GM23338 (cell line): ENCODE measurements around the gene CYB5D1. TPM values are rescaled to one million over a fixed set of nuclear protein-coding genes. Genes with fewer than 3 reads are reported as not detected.

Experiments
- ATAC-seq: fragments of 200-7000 bp; cut with Tn5 transposase; 3 replicates; pipeline ENCODE4 v1.9.1; 2020
- DNase-seq: peaks from one replicate; pipeline ENCODE4 v3.0.0-alpha.2; 2015; ENCODE audit warnings: low spot score
- H2AFZ ChIP-seq: fragments of 200-600 bp; sonication (generic); 2 replicates; pipeline ENCODE4 v1.8.0; 2016; ENCODE audit warnings: antibody characterized with exemption, mild to moderate bottlenecking, moderate library complexity
- H3F3A ChIP-seq: fragments of 200-600 bp; sonication (generic); replicated peaks from 2 replicates; pipeline ENCODE4 v1.8.0; 2017; ENCODE audit warnings: antibody characterized with exemption, mixed run types, low read depth
- H3K27ac ChIP-seq: fragments of 200-600 bp; sonication (generic); 2 replicates; pipeline ENCODE4 v1.6.1; 2016; ENCODE audit warnings: low read depth
- H3K27me3 ChIP-seq: fragments of 200-600 bp; sonication (generic); 2 replicates; pipeline ENCODE4 v1.8.0; 2016; ENCODE audit warnings: mild to moderate bottlenecking, mixed run types, moderate library complexity; ENCODE audit not compliant: insufficient read depth
- H3K36me3 ChIP-seq: fragments of 200-600 bp; sonication (generic); 2 replicates; pipeline ENCODE4 v1.8.0; 2016; ENCODE audit warnings: mild to moderate bottlenecking; ENCODE audit not compliant: insufficient read depth
- H3K4me1 ChIP-seq: fragments of 200-600 bp; sonication (generic); 2 replicates; pipeline ENCODE4 v1.8.0; 2016; ENCODE audit warnings: mild to moderate bottlenecking, moderate library complexity; ENCODE audit not compliant: insufficient read depth
- H3K4me2 ChIP-seq: fragments of 200-600 bp; sonication (generic); 2 replicates; pipeline ENCODE4 v1.7.1; 2017; ENCODE audit warnings: mixed run types
- H3K4me3 ChIP-seq: fragments of 200-600 bp; sonication (generic); 2 replicates; pipeline ENCODE4 v1.6.1; 2016; ENCODE audit warnings: mixed run types
- H3K79me2 ChIP-seq: fragments of 200-600 bp; sonication (generic); replicated peaks from 2 replicates; pipeline ENCODE4 v1.8.0; 2017; ENCODE audit warnings: mild to moderate bottlenecking; ENCODE audit not compliant: insufficient read depth
- H3K9me2 ChIP-seq: fragments of 200-600 bp; sonication (generic); 2 replicates; pipeline ENCODE4 v1.8.0; 2017; ENCODE audit not compliant: insufficient read depth
- H4K20me1 ChIP-seq: fragments of 200-600 bp; sonication (generic); replicated peaks from 2 replicates; pipeline ENCODE4 v1.8.0; 2017; ENCODE audit warnings: mild to moderate bottlenecking; ENCODE audit not compliant: insufficient read depth
- H3K27ac Mint-ChIP-seq: 2 replicates; pipeline ENCODE4 v1.8.0; 2020; ENCODE audit warnings: inconsistent platforms, mild to moderate bottlenecking, moderate library complexity, mixed read lengths
- H3K27me3 Mint-ChIP-seq: 3 replicates; pipeline ENCODE4 v1.8.0; 2022; ENCODE audit warnings: low read depth, mild to moderate bottlenecking, moderate library complexity, mixed read lengths, inconsistent platforms; ENCODE audit not compliant: insufficient read depth, poor library complexity
- H3K36me3 Mint-ChIP-seq: 3 replicates; pipeline ENCODE4 v1.8.0; 2021; ENCODE audit warnings: low read depth, mild to moderate bottlenecking, inconsistent platforms, moderate library complexity, mixed read lengths
- H3K4me1 Mint-ChIP-seq: 3 replicates; pipeline ENCODE4 v1.8.0; 2020; ENCODE audit warnings: mild to moderate bottlenecking, inconsistent platforms, mixed read lengths
- H3K4me3 Mint-ChIP-seq: 3 replicates; pipeline ENCODE4 v1.8.0; 2021; ENCODE audit warnings: moderate library complexity, mild to moderate bottlenecking, inconsistent platforms, mixed read lengths
- H3K9me3 Mint-ChIP-seq: 3 replicates; pipeline ENCODE4 v1.8.0; 2020; ENCODE audit warnings: moderate library complexity, mild to moderate bottlenecking, inconsistent platforms, mixed read lengths
- CREB1 ChIP-seq: fragments of 250-450 bp; sonication (Bioruptor Pico); IDR thresholded peaks from 2 replicates; pipeline ENCODE4 v1.5.0; 2020; ENCODE audit warnings: low read depth, mild to moderate bottlenecking, moderate library complexity
- EZH2 ChIP-seq: fragments of 200-600 bp; sonication (generic); IDR thresholded peaks from one replicate; pipeline ENCODE4 v1.8.0; 2017; ENCODE audit warnings: antibody characterized with exemption, mild to moderate bottlenecking, low read depth; ENCODE audit not compliant: unreplicated experiment
- JUNB ChIP-seq: IDR thresholded peaks from one replicate; pipeline ENCODE4 v1.6.1; 2016; ENCODE audit warnings: antibody characterized with exemption; ENCODE audit not compliant: unreplicated experiment
- NANOG ChIP-seq: IDR thresholded peaks from 2 replicates; pipeline ENCODE4 v1.6.1; 2016; ENCODE audit warnings: antibody characterized with exemption, borderline replicate concordance
- POLR2AphosphoS5 ChIP-seq: IDR thresholded peaks from 2 replicates; pipeline ENCODE4 v1.6.1; 2016; ENCODE audit warnings: antibody characterized with exemption, low read depth
- STAT1 ChIP-seq: IDR thresholded peaks from one replicate; pipeline ENCODE4 v1.6.1; 2016; ENCODE audit warnings: antibody characterized with exemption; ENCODE audit not compliant: unreplicated experiment
- ZNF114 ChIP-seq: fragments of 250-450 bp; sonication (Bioruptor Pico); IDR thresholded peaks from 2 replicates; pipeline ENCODE4 v1.5.0; 2020; ENCODE audit warnings: mild to moderate bottlenecking, moderate library complexity
- ZNF331 ChIP-seq: fragments of 250-450 bp; sonication (Bioruptor Pico); IDR thresholded peaks from 2 replicates; pipeline ENCODE4 v1.5.0; 2020; ENCODE audit warnings: low read depth, mild to moderate bottlenecking, moderate library complexity
- polyA plus RNA-seq: library from polyadenylated mRNA; unstranded; fragments of >200 nt; fragmentation: Nextera tagmentation; extraction: Ambion mirVana; gene quantifications from 2 replicates; pipeline ENCODE4 v1.2.1, GENCODE V29; 2016
- total RNA-seq: library from RNA; depleted of rRNA; stranded (reverse); fragments of >200 nt; shearing (Covaris generic); gene quantifications from 2 replicates; pipeline ENCODE4 v1.2.3, GENCODE V29; 2014
- TF ChIP-seq, protein P1 (sequence below), 2 experiments: fragments of 200-600 bp in 1 of 2; sonication (generic) in 1 of 2; conservative IDR thresholded peaks; 2 replicates each; pipeline versions ENCODE4 v1.5.1 to v1.6.1; 2016 to 2017; ENCODE audit warnings: antibody characterized with exemption in 2 of 2, low read depth in 2 of 2, mild to moderate bottlenecking in 2 of 2, moderate library complexity in 1 of 2
- TF ChIP-seq, protein P2 (sequence below): IDR thresholded peaks from 2 replicates; pipeline ENCODE4 v1.6.1; 2016; ENCODE audit warnings: antibody characterized with exemption
- TF ChIP-seq, protein P3 (sequence below): fragments of 250-450 bp; sonication (Bioruptor Pico); IDR thresholded peaks from 2 replicates; pipeline ENCODE4 v1.5.0; 2020; ENCODE audit warnings: mild to moderate bottlenecking, moderate library complexity
- TF ChIP-seq, protein P4 (sequence below): IDR thresholded peaks from one replicate; pipeline ENCODE4 v1.6.1; 2018; ENCODE audit warnings: antibody characterized with exemption; ENCODE audit not compliant: unreplicated experiment

CYB5D1 gene
- total and polyA plus RNA-seq, 2 experiments from 2014 or later, result 3.5 to 8.4 TPM

DNA sequence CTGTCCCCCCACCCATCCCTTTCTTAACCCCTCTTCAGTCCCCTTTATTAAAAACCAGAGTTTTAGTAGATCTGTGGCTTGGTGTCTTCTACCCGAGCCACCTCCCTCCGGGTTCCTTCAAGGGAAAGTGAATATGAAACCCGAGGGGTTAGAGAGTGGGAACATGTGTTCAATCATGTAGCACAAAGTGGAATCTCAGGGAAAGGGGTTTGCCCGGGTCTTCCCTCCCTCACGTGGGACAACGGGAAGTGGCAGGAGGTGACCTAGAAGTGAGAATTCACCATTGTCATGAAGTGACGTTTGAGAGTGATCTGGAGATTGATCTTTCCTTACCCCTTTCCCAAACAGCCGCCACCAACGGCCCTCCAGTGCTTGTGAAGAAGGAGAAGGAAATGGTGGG, 53.3 kb downstream of the CYB5D1 start:
- H3K79me2 ChIP-seq, result no peaks in the 10 kb centered on the region
- no peak overlapping the region for H3K4me3 Mint-ChIP-seq
- peaks cover 21% of the 10 kb centered on the region for H3K27me3 ChIP-seq
- H4K20me1 ChIP-seq, result no peaks in the 10 kb centered on the region; the same call in 1 of the 2 replicates
- ATAC-seq (no peak), DNase-seq (no peak)
- peaks cover 8% of the 10 kb centered on the region for H3K4me1 Mint-ChIP-seq
- H3K4me1 ChIP-seq, result no peaks in the 10 kb centered on the region
- H3K27ac ChIP-seq, result no peak overlapping the region
- H3K9me3 Mint-ChIP-seq, result no peaks in the 10 kb centered on the region; the same call in 2 of the 3 replicates
- H3K36me3 ChIP-seq, result no peaks in the 10 kb centered on the region
- no peaks in the 10 kb centered on the region; the same call in 2 of the 3 replicates for H3K36me3 Mint-ChIP-seq
- TF ChIP-seq, protein P1, sequence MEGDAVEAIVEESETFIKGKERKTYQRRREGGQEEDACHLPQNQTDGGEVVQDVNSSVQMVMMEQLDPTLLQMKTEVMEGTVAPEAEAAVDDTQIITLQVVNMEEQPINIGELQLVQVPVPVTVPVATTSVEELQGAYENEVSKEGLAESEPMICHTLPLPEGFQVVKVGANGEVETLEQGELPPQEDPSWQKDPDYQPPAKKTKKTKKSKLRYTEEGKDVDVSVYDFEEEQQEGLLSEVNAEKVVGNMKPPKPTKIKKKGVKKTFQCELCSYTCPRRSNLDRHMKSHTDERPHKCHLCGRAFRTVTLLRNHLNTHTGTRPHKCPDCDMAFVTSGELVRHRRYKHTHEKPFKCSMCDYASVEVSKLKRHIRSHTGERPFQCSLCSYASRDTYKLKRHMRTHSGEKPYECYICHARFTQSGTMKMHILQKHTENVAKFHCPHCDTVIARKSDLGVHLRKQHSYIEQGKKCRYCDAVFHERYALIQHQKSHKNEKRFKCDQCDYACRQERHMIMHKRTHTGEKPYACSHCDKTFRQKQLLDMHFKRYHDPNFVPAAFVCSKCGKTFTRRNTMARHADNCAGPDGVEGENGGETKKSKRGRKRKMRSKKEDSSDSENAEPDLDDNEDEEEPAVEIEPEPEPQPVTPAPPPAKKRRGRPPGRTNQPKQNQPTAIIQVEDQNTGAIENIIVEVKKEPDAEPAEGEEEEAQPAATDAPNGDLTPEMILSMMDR (conservative IDR thresholded peaks at IDR 0.05; ENCODE audit: low read depth in 2 of 2), result no peak
- TF ChIP-seq, protein P2, sequence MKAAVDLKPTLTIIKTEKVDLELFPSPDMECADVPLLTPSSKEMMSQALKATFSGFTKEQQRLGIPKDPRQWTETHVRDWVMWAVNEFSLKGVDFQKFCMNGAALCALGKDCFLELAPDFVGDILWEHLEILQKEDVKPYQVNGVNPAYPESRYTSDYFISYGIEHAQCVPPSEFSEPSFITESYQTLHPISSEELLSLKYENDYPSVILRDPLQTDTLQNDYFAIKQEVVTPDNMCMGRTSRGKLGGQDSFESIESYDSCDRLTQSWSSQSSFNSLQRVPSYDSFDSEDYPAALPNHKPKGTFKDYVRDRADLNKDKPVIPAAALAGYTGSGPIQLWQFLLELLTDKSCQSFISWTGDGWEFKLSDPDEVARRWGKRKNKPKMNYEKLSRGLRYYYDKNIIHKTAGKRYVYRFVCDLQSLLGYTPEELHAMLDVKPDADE, result no peak
- TF ChIP-seq ZNF331 (CRISPR knock-in tag) (no peak), STAT1 (no peak), EZH2 (no peak), NANOG (no peak), POLR2AphosphoS5 (no peak), CREB1 (no peak), ZNF114 (CRISPR knock-in tag) (no peak), JUNB (no peak)
- TF ChIP-seq, protein P3, sequence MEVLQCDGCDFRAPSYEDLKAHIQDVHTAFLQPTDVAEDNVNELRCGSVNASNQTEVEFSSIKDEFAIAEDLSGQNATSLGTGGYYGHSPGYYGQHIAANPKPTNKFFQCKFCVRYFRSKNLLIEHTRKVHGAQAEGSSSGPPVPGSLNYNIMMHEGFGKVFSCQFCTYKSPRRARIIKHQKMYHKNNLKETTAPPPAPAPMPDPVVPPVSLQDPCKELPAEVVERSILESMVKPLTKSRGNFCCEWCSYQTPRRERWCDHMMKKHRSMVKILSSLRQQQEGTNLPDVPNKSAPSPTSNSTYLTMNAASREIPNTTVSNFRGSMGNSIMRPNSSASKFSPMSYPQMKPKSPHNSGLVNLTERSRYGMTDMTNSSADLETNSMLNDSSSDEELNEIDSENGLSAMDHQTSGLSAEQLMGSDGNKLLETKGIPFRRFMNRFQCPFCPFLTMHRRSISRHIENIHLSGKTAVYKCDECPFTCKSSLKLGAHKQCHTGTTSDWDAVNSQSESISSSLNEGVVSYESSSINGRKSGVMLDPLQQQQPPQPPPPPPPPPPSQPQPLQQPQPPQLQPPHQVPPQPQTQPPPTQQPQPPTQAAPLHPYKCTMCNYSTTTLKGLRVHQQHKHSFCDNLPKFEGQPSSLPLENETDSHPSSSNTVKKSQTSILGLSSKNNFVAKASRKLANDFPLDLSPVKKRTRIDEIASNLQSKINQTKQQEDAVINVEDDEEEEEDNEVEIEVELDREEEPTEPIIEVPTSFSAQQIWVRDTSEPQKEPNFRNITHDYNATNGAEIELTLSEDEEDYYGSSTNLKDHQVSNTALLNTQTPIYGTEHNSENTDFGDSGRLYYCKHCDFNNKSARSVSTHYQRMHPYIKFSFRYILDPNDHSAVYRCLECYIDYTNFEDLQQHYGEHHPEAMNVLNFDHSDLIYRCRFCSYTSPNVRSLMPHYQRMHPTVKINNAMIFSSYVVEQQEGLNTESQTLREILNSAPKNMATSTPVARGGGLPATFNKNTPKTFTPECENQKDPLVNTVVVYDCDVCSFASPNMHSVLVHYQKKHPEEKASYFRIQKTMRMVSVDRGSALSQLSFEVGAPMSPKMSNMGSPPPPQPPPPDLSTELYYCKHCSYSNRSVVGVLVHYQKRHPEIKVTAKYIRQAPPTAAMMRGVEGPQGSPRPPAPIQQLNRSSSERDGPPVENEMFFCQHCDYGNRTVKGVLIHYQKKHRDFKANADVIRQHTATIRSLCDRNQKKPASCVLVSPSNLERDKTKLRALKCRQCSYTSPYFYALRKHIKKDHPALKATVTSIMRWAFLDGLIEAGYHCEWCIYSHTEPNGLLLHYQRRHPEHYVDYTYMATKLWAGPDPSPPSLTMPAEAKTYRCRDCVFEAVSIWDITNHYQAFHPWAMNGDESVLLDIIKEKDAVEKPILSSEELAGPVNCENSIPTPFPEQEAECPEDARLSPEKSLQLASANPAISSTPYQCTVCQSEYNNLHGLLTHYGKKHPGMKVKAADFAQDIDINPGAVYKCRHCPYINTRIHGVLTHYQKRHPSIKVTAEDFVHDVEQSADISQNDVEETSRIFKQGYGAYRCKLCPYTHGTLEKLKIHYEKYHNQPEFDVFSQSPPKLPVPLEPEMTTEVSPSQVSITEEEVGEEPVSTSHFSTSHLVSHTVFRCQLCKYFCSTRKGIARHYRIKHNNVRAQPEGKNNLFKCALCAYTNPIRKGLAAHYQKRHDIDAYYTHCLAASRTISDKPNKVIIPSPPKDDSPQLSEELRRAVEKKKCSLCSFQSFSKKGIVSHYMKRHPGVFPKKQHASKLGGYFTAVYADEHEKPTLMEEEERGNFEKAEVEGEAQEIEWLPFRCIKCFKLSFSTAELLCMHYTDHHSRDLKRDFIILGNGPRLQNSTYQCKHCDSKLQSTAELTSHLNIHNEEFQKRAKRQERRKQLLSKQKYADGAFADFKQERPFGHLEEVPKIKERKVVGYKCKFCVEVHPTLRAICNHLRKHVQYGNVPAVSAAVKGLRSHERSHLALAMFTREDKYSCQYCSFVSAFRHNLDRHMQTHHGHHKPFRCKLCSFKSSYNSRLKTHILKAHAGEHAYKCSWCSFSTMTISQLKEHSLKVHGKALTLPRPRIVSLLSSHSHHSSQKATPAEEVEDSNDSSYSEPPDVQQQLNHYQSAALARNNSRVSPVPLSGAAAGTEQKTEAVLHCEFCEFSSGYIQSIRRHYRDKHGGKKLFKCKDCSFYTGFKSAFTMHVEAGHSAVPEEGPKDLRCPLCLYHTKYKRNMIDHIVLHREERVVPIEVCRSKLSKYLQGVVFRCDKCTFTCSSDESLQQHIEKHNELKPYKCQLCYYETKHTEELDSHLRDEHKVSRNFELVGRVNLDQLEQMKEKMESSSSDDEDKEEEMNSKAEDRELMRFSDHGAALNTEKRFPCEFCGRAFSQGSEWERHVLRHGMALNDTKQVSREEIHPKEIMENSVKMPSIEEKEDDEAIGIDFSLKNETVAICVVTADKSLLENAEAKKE (CRISPR knock-in tag), result no peak
- TF ChIP-seq, protein P4, sequence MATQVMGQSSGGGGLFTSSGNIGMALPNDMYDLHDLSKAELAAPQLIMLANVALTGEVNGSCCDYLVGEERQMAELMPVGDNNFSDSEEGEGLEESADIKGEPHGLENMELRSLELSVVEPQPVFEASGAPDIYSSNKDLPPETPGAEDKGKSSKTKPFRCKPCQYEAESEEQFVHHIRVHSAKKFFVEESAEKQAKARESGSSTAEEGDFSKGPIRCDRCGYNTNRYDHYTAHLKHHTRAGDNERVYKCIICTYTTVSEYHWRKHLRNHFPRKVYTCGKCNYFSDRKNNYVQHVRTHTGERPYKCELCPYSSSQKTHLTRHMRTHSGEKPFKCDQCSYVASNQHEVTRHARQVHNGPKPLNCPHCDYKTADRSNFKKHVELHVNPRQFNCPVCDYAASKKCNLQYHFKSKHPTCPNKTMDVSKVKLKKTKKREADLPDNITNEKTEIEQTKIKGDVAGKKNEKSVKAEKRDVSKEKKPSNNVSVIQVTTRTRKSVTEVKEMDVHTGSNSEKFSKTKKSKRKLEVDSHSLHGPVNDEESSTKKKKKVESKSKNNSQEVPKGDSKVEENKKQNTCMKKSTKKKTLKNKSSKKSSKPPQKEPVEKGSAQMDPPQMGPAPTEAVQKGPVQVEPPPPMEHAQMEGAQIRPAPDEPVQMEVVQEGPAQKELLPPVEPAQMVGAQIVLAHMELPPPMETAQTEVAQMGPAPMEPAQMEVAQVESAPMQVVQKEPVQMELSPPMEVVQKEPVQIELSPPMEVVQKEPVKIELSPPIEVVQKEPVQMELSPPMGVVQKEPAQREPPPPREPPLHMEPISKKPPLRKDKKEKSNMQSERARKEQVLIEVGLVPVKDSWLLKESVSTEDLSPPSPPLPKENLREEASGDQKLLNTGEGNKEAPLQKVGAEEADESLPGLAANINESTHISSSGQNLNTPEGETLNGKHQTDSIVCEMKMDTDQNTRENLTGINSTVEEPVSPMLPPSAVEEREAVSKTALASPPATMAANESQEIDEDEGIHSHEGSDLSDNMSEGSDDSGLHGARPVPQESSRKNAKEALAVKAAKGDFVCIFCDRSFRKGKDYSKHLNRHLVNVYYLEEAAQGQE, result no peak
- no peak overlapping the region for H3K27ac Mint-ChIP-seq
- peaks cover 4% of the 10 kb centered on the region; the same call in 1 of the 2 replicates for H3F3A ChIP-seq
- no peaks in the 10 kb centered on the region for H3K9me2 ChIP-seq
- no peak overlapping the region for H3K4me2 ChIP-seq
- peaks cover 17% of the 10 kb centered on the region for H3K27me3 Mint-ChIP-seq
- no peak overlapping the region for H2AFZ ChIP-seq
- H3K4me3 ChIP-seq, result no peak overlapping the region
